Activated naive CD4-positive, alpha-beta T cell treated with anti-CD3 and anti-CD28 coated beads for 36 hours (primary cell): ENCODE measurements around the gene ZNF275. TPM values are rescaled to one million over a fixed set of nuclear protein-coding genes. Genes with fewer than 3 reads are reported as not detected.
"Not testable (repeated sequence)": the region's sequence is repeated elsewhere in the genome, so short reads cannot be mapped to it uniquely, and the experiment has no call there.

Experiments
- CTCF ChIA-PET: fragments of 350-600 bp; sonication (Branson Sonifier 250); formaldehyde crosslinking; loops from one replicate; lab custom pipeline; 2021; ENCODE audit warnings: antibody characterized with exemption; lab: Charles Lee
- DNase-seq: peaks from one replicate; pipeline ENCODE4 v3.0.0-alpha.2; 2020
- H3K27ac Mint-ChIP-seq: one replicate; pipeline ENCODE4 v1.8.0; 2021; ENCODE audit warnings: mild to moderate bottlenecking, mixed read lengths
- H3K27me3 Mint-ChIP-seq: one replicate; pipeline ENCODE4 v1.8.0; 2021; ENCODE audit warnings: low read depth, mixed read lengths
- H3K36me3 Mint-ChIP-seq: one replicate; pipeline ENCODE4 v1.8.0; 2021; ENCODE audit warnings: low read depth, mixed read lengths
- H3K4me1 Mint-ChIP-seq: one replicate; pipeline ENCODE4 v1.8.0; 2021; ENCODE audit warnings: low read depth, mixed read lengths
- H3K4me3 Mint-ChIP-seq: one replicate; pipeline ENCODE4 v1.8.0; 2021; ENCODE audit warnings: mild to moderate bottlenecking, moderate library complexity, mixed read lengths
- H3K9me3 Mint-ChIP-seq: one replicate; pipeline ENCODE4 v1.8.0; 2021; ENCODE audit warnings: mixed read lengths
- intact Hi-C: fragments of 100-400 bp; cut with micrococcal nuclease; formaldehyde crosslinking; loops from one replicate; pipeline ENCODE4 v1.15.1; 2023
- total RNA-seq, 2 experiments: library from RNA; stranded (reverse); gene quantifications; one replicate each; pipeline ENCODE4 v1.2.3, GENCODE V29; 2021

Gene ZNF275
- total RNA-seq, 2 experiments from 2014 or later = 10.8 to 11.5 TPM

DNA sequence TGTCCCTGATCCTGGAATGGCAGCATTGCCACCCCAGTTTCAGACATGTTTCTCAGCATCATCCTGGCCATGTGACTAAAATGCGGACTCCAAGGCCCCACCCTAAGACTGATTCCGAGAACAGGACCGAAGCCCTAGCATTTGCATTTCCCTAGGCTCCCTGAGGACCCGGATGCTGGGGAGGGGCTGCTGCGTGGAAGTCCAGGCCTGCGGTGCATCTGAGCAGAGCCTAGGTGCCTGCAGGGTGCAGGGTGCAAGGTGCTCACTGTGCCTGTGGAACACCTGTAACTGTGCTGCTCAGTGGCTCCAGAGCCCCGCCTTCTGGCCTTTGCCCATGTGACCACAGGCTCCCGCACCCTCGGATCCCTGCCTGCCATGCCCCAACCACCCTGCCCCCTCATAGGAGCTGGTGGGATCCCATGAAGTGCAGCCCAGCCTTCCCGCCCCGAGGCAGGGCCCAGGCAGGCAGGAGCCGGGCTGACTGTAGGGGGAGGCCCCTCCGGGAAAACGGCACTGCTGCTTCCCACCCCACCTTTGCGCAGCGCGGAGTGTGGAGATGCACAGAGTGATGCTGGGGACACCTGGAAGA lies 27.3 kb upstream of the ZNF275 start:
- Mint-ChIP-seq H3K36me3 (no peaks in the 10 kb centered on the region), H3K27ac (no peak overlapping the region), H3K9me3 (no peaks in the 10 kb centered on the region), H3K4me3 (no peak overlapping the region), H3K4me1 (no peaks in the 10 kb centered on the region), H3K27me3 (no peaks in the 10 kb centered on the region)
- no peak for DNase-seq
- intact Hi-C loops = no loop called here
- CTCF ChIA-PET = no interaction called here

DNA sequence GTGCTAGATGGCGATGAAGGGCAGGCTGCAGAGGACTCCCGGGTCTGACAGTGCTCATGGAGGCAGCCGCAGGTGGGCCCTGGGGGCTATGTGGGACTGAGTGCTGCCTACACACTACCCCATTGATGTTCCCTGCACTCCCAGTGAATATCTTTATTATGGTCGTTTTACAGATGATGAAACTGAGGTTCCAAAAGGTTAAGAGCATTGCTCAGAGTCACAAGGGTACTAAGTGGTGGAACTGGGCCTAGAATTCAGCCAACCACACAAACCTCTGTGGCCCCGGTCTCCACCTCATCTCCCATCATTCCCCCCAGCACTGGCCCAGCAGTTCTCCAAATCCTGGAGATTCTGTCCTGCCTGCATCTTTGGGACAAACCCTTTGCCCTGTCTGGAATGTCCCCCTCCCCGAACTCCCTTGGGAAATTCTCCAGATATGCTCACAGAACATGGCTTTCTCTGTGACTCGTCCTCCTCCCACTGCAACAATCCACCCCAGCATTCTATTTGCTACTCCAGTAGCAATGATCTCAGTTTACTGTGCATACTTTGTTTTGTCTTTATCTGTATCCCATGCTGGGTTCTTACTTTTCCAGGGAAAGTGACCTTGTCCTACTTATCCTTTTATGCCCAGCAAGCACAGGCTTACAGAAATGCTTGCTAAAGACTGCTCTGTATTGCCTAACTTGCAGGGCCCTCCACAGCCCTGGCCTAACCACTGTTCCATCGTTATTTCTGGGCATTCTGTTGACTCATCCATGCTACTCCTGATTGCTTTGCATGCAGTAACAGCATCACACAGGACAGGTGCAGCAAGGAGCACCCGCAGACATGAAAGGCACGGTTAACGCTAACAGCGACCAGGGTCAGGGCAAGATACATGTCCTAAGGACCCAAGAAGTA lies 26.4 kb upstream of the ZNF275 start:
- intact Hi-C loops = no loop called here
- Mint-ChIP-seq H3K9me3 (no peaks in the 10 kb centered on the region), H3K4me1 (no peaks in the 10 kb centered on the region), H3K27ac (no peak overlapping the region), H3K4me3 (no peak overlapping the region), H3K36me3 (no peaks in the 10 kb centered on the region), H3K27me3 (no peaks in the 10 kb centered on the region)
- no peak for DNase-seq
- CTCF ChIA-PET = no interaction called here

DNA sequence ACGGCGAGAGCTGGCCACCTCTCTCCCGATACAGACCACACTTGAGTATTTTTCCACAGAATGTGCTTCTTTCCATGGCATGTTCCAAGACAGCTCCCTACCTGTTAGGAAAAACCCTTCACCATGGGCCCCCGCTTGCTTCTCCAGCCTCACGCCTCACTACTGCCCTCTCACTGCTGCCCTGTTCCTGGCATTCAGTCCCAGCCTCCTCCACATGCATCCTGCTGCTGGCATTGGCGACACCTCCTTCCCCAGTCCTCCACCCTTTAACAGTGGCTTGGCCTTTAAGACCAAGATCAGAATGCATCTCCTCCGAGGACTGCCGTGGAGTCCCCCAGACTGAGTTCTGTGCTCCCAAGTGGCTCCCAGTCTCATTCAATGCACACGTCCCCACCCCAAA lies 23.1 kb upstream of the ZNF275 start:
- Mint-ChIP-seq H3K27me3 (no peaks in the 10 kb centered on the region), H3K36me3 (no peaks in the 10 kb centered on the region), H3K9me3 (no peaks in the 10 kb centered on the region), H3K27ac (no peak overlapping the region), H3K4me3 (no peak overlapping the region), H3K4me1 (no peaks in the 10 kb centered on the region)
- intact Hi-C loops = no loop called here
- CTCF ChIA-PET = no interaction called here
- no peak for DNase-seq

DNA sequence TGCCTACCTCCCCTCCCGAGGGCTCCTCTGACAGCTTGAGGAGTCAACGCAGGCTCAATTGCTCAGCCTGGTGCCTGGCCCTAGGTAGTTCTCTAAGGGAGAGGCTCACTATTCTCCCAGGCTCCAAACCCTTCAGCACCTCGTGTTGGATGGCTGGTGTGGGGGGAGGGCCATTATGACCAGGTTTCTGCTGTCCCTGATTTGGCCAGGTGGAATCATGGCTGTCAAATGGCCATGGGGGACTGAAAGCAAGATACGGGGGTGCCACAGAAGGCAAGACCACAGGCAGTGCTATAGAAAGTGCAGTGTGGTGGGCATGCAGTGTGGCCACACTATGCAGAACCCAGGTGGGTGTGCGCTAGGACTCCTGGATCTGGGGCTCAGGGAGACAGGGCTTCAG lies 21.9 kb upstream of the ZNF275 start:
- Mint-ChIP-seq H3K36me3 (no peaks in the 10 kb centered on the region), H3K9me3 (no peaks in the 10 kb centered on the region), H3K4me1 (no peaks in the 10 kb centered on the region), H3K4me3 (no peak overlapping the region), H3K27me3 (no peaks in the 10 kb centered on the region), H3K27ac (no peak overlapping the region)
- CTCF ChIA-PET = no interaction called here
- no peak for DNase-seq
- intact Hi-C loops = no loop called here

DNA sequence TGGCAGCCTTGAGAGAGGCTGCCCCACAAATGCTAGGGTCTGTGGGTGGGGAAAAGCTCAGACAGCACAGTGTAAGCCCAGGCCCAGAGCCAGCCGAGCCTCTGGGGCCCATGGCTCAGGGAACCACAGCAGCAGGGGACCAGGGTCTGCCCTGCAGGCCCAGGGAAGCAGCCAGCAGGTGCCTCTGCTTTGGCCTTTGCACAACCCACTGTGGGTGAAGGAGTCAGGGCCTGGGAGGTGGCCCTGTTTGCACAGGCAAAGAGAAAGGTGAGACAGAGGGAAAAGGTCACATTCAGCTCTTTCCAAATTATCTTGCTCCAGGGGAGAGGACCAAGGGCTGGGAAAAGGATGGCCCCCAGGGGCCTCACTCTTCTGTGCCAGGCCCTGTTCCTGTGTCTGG lies 21.1 kb upstream of the ZNF275 start:
- intact Hi-C loops = no loop called here
- H3K4me3 Mint-ChIP-seq = no peak overlapping the region
- no peaks in the 10 kb centered on the region for H3K4me1 Mint-ChIP-seq
- no peak overlapping the region for H3K27ac Mint-ChIP-seq
- H3K36me3 Mint-ChIP-seq = no peaks in the 10 kb centered on the region
- DNase-seq = no peak
- H3K9me3 Mint-ChIP-seq = no peaks in the 10 kb centered on the region
- CTCF ChIA-PET = no interaction called here
- no peaks in the 10 kb centered on the region for H3K27me3 Mint-ChIP-seq

DNA sequence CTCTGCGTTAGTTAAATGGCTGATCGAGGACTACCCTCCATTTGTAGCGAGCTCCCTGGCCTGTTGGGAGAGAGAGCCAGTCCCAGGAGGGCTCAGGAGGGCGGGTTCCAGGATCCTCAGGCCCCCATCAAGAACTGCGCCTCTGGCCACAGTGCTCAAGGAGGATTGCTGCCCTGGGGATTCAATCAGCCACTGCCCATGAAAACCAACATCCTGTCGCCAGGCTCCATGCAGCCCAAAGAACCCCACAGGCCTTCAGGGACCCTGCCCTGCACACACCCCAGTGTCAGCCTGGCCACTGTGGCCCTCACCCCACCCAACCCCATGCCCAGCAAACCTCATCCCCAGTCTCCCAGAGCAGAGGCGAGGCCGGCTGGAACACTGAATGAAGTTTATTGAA lies 16.6 kb upstream of the ZNF275 start:
- no peaks in the 10 kb centered on the region for H3K4me1 Mint-ChIP-seq

DNA sequence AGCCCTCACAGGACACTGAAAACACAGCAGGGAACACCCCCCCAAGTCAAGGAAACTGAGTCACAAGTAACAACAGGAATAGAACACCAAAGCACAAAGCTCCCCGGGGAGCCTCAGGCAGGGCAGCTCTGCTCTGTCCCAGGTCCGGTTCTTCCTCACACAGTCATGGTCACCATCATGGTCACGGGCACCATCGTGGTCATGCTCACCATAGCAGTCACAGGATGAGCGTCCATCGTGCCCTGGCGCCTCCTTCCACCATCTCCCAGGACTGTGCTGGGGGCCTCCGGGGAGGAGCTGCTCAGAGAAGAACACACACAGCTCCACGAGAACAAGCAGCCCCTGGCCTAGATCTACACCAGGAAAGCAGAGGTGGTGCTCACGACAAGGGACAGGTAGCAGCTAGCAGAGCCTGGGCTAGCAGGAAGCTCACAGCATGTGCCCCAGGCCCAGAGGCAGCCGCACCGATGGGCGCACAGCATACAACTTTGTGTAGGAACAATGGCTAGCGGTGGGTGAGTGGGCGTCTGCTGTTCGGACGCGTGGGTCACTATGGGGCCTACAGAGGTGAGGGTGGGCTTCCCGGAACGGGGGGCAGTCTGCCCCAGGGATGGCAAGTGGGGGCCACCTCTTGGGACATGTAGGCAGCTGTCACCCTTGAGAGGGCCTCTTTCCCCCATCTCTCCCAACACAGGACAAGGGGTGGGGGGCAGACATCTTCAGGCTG lies 15.8 kb upstream of the ZNF275 start:
- no peaks in the 10 kb centered on the region for H3K4me1 Mint-ChIP-seq
- no peaks in the 10 kb centered on the region for H3K27me3 Mint-ChIP-seq
- no peak overlapping the region for H3K4me3 Mint-ChIP-seq
- no peaks in the 10 kb centered on the region for H3K36me3 Mint-ChIP-seq
- CTCF ChIA-PET = no interaction called here
- no peak overlapping the region for H3K27ac Mint-ChIP-seq
- DNase-seq = no peak
- H3K9me3 Mint-ChIP-seq = no peaks in the 10 kb centered on the region
- intact Hi-C loops = loop anchor here (5.0 kb wide), 1 partner anchor 256 kb away; no protein-coding TSS in a partner anchor

More for the DNA sequence above, 16.6 kb upstream of the ZNF275 start:
- CTCF ChIA-PET = no interaction called here
- H3K36me3 Mint-ChIP-seq = no peaks in the 10 kb centered on the region
- no peak overlapping the region for H3K27ac Mint-ChIP-seq
- no peak overlapping the region for H3K4me3 Mint-ChIP-seq
- intact Hi-C loops = loop anchor here (5.0 kb wide), 1 partner anchor 255 kb away; no protein-coding TSS in a partner anchor
- DNase-seq = no peak
- H3K9me3 Mint-ChIP-seq = no peaks in the 10 kb centered on the region
- H3K27me3 Mint-ChIP-seq = no peaks in the 10 kb centered on the region

DNA sequence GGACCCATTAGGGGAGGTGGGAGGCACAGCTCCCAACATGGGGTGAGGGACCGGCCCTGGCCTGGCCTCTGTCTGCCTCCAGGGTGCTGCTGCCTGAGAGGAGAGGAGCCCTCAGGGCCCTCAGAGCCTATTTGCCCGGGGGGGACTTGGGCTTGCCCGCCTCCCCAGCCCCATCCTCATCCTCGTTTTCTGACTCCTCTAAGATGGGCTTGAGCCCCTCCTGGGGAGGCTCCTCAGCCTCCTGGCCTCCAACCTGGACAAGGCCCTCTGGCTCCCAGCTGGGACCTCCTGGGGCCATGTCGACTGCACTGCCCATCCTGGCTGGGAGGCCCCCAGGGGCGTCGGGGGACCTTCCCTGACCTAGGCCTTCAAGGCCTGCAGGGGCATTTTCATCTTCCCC lies 15.1 kb upstream of the ZNF275 start:
- H3K27ac Mint-ChIP-seq = no peak overlapping the region
- intact Hi-C loops = loop anchor here (5.0 kb wide), 1 partner anchor 257 kb away; no protein-coding TSS in a partner anchor
- DNase-seq = no peak
- peaks cover 1% of the 10 kb centered on the region for H3K4me1 Mint-ChIP-seq
- no peaks in the 10 kb centered on the region for H3K36me3 Mint-ChIP-seq
- H3K27me3 Mint-ChIP-seq = no peaks in the 10 kb centered on the region
- CTCF ChIA-PET = no interaction called here
- no peaks in the 10 kb centered on the region for H3K9me3 Mint-ChIP-seq
- H3K4me3 Mint-ChIP-seq = no peak overlapping the region

DNA sequence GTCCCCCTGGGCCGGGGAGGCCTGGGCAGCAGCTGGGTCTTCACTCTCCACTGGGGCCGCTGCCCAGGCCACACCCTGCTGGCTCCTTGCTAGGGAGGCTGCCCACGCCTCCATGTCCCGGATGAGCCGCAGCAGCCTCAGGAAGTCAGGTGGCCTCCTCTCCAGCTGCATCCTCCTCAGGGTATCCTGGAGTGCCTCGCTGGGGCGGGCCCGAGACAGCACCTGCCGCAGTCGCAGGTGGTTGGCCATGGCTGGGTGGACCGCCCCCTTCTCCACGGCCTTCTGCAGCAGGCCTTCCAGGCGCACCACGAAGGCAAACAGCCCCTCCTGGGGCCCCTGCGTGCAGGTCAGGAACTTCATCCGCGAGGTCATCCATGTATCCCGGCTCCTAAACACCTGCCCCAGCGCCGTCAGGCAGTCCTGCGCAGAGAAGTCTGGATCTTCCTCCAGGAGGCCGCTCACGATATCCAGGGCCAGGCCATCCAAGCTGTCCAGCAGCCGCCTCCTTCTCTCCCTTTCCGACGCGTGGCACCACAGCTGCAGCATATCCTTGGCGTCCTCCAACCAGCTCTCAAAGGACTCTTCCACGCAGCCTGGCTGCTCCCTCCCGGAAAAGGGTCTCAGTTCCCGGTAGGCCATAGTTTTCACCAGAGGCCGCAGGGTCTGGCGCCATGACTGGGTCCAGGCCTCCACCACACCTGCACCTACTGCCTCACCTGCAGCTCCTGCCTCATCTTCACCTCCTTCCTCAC lies 14.5 kb upstream of the ZNF275 start:
- no peak overlapping the region for H3K27ac Mint-ChIP-seq
- intact Hi-C loops = loop anchor here (5.0 kb wide), 1 partner anchor 257 kb away; no protein-coding TSS in a partner anchor
- CTCF ChIA-PET = no interaction called here
- H3K9me3 Mint-ChIP-seq = no peaks in the 10 kb centered on the region
- no peaks in the 10 kb centered on the region for H3K27me3 Mint-ChIP-seq
- DNase-seq = no peak
- H3K4me3 Mint-ChIP-seq = no peak overlapping the region
- H3K4me1 Mint-ChIP-seq = peaks cover 6% of the 10 kb centered on the region
- H3K36me3 Mint-ChIP-seq = no peaks in the 10 kb centered on the region

DNA sequence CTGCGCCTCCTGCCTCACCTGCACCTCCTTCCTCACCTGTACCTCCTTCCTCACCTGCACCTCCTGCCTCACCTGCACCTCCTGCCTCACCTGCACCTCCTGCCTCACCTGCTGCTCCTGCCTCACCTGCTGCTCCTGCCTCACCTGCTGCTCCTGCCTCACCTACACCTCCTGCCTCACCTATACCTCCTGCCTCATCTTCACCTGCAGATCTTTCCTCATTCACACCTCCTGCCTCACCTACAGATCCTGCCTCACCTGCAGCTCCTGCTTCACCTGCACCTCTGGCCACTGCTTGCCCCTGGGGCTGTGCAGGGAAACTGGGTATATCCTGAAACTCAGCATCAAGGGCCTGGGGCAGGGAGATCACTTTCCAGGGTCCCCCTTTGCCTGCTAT lies 13.9 kb upstream of the ZNF275 start:
- H3K9me3 Mint-ChIP-seq = not testable (repeated sequence)

DNA sequence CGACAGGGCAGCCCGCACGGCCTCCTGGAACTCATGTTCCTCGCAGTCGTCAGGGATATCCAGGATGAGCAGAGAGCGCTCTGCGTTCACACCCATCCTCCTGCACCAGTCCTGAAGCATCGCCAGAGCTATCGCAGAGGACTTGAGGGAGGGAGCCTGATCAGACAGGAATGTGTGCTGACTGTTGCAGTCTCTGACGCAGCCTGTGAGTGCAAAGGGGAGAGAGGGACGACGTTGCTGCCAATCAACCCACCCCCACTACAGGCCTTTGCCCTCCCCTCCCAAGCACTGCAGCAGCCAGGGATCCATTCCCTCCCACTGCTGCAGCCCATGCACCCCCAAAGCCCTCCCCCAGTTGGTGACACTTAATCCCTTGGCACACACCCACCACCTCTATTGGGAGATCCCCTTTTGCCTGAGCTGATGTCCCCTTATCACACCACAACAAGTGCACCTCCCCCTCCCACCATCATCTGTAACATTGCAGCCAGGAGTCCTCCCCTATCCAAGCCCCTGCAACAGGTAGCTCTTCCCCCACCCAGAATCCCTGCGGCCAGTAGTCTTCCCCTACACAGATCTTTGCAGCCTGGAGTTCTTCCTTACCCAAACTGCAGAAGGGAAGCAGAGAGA lies 13.3 kb upstream of the ZNF275 start:
- CTCF ChIA-PET = no interaction called here
- intact Hi-C loops = no loop called here

More for the DNA sequence above, 13.9 kb upstream of the ZNF275 start:
- H3K4me1 Mint-ChIP-seq, DNase-seq, H3K36me3 Mint-ChIP-seq, H3K27me3 Mint-ChIP-seq, H3K4me3 Mint-ChIP-seq, intact Hi-C loops, CTCF ChIA-PET, H3K27ac Mint-ChIP-seq: not testable (repeated sequence)

More for the DNA sequence above, 13.3 kb upstream of the ZNF275 start:
- Mint-ChIP-seq H3K4me1 (peaks cover 9% of the 10 kb centered on the region), H3K27ac (no peak overlapping the region), H3K27me3 (no peaks in the 10 kb centered on the region), H3K4me3 (no peak overlapping the region), H3K36me3 (no peaks in the 10 kb centered on the region), H3K9me3 (no peaks in the 10 kb centered on the region)
- DNase-seq = no peak
